ENCODE measurements around the gene LONRF2.

LONRF2 gene

DNA sequence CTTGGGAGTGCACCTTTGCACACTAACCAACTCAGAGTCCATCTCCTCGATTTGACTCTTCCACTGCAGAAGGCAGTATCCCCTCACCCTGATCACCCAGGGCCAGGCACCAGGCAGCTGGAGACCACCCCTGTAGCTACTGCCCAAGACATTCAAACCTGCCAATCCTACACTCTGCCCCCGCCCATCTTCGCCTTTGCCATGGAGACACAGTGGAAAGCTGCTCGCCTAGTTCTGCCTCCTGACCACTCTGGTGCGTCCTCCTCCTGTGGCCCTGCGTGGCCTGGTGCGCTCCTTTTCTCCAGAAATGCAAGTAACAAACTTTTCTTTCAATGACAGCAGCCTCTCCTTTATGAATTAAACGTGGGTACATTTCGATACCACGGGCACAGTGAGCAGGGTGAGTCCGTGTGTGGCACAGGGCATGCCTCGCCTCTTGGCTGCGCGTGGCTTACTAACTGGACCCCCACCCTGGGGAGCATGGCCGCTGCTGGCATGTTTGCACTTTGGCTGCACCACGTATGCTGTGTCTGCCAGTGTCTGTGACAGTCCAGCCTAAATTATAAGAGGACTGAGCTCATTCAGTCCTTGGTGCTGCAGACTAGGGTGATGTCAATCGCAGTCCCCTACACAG lies 47.6 kb downstream of the LONRF2 start:
- TF ChIP-seq SPI1 (IDR thresholded peaks at IDR 0.05; ENCODE audit: borderline replicate concordance, low read depth) (no peak), GABPA (IDR thresholded peaks at IDR 0.05; ENCODE audit: low read depth) (no peak), POLR2AphosphoS5 (IDR thresholded peaks at IDR 0.05; ENCODE audit: low read depth) (no peak)
- TF ChIP-seq, protein P1, sequence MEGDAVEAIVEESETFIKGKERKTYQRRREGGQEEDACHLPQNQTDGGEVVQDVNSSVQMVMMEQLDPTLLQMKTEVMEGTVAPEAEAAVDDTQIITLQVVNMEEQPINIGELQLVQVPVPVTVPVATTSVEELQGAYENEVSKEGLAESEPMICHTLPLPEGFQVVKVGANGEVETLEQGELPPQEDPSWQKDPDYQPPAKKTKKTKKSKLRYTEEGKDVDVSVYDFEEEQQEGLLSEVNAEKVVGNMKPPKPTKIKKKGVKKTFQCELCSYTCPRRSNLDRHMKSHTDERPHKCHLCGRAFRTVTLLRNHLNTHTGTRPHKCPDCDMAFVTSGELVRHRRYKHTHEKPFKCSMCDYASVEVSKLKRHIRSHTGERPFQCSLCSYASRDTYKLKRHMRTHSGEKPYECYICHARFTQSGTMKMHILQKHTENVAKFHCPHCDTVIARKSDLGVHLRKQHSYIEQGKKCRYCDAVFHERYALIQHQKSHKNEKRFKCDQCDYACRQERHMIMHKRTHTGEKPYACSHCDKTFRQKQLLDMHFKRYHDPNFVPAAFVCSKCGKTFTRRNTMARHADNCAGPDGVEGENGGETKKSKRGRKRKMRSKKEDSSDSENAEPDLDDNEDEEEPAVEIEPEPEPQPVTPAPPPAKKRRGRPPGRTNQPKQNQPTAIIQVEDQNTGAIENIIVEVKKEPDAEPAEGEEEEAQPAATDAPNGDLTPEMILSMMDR (IDR thresholded peaks at IDR 0.05; ENCODE audit: insufficient read depth, low read length) = no peak
- TF ChIP-seq, protein P2, sequence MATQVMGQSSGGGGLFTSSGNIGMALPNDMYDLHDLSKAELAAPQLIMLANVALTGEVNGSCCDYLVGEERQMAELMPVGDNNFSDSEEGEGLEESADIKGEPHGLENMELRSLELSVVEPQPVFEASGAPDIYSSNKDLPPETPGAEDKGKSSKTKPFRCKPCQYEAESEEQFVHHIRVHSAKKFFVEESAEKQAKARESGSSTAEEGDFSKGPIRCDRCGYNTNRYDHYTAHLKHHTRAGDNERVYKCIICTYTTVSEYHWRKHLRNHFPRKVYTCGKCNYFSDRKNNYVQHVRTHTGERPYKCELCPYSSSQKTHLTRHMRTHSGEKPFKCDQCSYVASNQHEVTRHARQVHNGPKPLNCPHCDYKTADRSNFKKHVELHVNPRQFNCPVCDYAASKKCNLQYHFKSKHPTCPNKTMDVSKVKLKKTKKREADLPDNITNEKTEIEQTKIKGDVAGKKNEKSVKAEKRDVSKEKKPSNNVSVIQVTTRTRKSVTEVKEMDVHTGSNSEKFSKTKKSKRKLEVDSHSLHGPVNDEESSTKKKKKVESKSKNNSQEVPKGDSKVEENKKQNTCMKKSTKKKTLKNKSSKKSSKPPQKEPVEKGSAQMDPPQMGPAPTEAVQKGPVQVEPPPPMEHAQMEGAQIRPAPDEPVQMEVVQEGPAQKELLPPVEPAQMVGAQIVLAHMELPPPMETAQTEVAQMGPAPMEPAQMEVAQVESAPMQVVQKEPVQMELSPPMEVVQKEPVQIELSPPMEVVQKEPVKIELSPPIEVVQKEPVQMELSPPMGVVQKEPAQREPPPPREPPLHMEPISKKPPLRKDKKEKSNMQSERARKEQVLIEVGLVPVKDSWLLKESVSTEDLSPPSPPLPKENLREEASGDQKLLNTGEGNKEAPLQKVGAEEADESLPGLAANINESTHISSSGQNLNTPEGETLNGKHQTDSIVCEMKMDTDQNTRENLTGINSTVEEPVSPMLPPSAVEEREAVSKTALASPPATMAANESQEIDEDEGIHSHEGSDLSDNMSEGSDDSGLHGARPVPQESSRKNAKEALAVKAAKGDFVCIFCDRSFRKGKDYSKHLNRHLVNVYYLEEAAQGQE (IDR thresholded peaks at IDR 0.05; ENCODE audit: insufficient replicate concordance, low read depth) = no peak
- Histone ChIP-seq H3K27me3 (ENCODE audit: insufficient read depth, poor library complexity, severe bottlenecking) (peaks cover 2% of the 10 kb centered on the region), H3K4me3 (replicated peaks; ENCODE audit: insufficient read depth, low read length) (no peak overlapping the region), H3K27ac (replicated peaks) (no peak overlapping the region)
- DNase-seq (ENCODE audit: low read depth in 1 of 2, low spot score in 1 of 2) = no peak

DNA sequence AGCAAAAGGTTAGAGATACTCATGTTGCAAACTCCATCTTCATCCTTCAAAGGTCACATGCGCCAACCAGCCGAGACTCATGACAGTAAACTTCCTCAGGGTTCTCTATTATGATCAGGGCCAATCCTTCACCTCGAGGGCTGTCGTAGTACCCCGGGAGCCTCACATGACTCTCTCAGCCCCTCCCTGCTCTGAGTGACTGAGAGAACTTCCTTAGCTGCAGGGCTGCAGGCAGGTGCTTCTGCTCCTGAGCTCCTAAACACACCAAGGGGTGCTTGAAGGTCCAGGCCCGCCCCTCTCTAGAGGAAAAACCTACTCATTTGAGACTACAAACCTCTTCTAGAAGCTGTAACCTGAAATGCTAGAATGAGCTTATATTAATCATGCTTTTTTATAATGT lies 48.2 kb downstream of the LONRF2 start:
- no peak overlapping the region for H3K4me3 ChIP-seq (replicated peaks; ENCODE audit: insufficient read depth, low read length)
- DNase-seq (ENCODE audit: low read depth in 1 of 2, low spot score in 1 of 2) = no peak
- H3K27ac ChIP-seq (replicated peaks) = no peak overlapping the region
- H3K27me3 ChIP-seq (ENCODE audit: insufficient read depth, poor library complexity, severe bottlenecking) = peaks cover 2% of the 10 kb centered on the region
- TF ChIP-seq, protein P1 (IDR thresholded peaks at IDR 0.05; ENCODE audit: insufficient read depth, low read length) = no peak
- no peak for TF ChIP-seq SPI1 (IDR thresholded peaks at IDR 0.05; ENCODE audit: borderline replicate concordance, low read depth)
- TF ChIP-seq POLR2AphosphoS5 (IDR thresholded peaks at IDR 0.05; ENCODE audit: low read depth) = no peak
- TF ChIP-seq, protein P2 (IDR thresholded peaks at IDR 0.05; ENCODE audit: insufficient replicate concordance, low read depth) = no peak
- no peak for TF ChIP-seq GABPA (IDR thresholded peaks at IDR 0.05; ENCODE audit: low read depth)

DNA sequence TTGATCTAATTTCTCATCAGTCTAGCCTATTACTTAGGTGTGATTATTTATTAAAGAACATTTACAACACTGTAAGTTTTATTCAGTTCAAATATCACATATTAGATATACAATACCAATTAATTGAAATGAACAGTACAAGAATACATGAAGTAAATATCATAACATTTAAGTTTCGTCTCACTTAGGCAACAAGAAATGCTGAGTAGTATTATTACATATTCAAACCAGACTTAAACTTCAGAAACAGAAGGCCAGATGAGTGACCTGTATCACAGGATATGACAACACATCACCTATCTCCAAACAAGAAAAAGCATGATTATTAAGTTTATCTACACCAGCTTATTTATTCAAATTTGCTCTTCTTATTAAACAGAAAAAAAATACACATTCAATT lies 48.9 kb downstream of the LONRF2 start:
- Histone ChIP-seq H3K27ac (replicated peaks) (no peak overlapping the region), H3K4me3 (replicated peaks; ENCODE audit: insufficient read depth, low read length) (no peak overlapping the region), H3K27me3 (ENCODE audit: insufficient read depth, poor library complexity, severe bottlenecking) (peaks cover 2% of the 10 kb centered on the region)
- TF ChIP-seq, protein P2 (IDR thresholded peaks at IDR 0.05; ENCODE audit: insufficient replicate concordance, low read depth) = no peak
- no peak for TF ChIP-seq GABPA (IDR thresholded peaks at IDR 0.05; ENCODE audit: low read depth)
- TF ChIP-seq POLR2AphosphoS5 (IDR thresholded peaks at IDR 0.05; ENCODE audit: low read depth) = no peak
- no peak for TF ChIP-seq SPI1 (IDR thresholded peaks at IDR 0.05; ENCODE audit: borderline replicate concordance, low read depth)
- TF ChIP-seq, protein P1 (IDR thresholded peaks at IDR 0.05; ENCODE audit: insufficient read depth, low read length) = no peak
- no peak for DNase-seq (ENCODE audit: low read depth in 1 of 2, low spot score in 1 of 2)

All from HL-60 (cell line).